Measurements from ENCODE around the gene TMPRSS9. TPM values are rescaled to one million over a fixed set of nuclear protein-coding genes. Genes with fewer than 3 reads are reported as not detected.

Gene TMPRSS9
- total and polyA plus RNA-seq, 2 donors from 2014 or later, result not detected

GRCh38 chr19:2426611-2427428, 66.8 kb downstream of the TMPRSS9 start:
- DNase-seq (peak; percentile 35 to 87 (median 53)), FAIRE-seq (no peak)
- peak overlapping the region; percentile 23 to 79 (median 73) for H3K9ac ChIP-seq (ENCODE audit: low read length in 3 of 3)
- peaks cover 0 to 11% (median 8%) of the 10 kb centered on the region in 3 donors for H3K4me1 ChIP-seq (ENCODE audit: control insufficient read depth in 2 of 3, insufficient read depth in 2 of 3, low read depth in 1 of 3, low read length in 3 of 3)
- H3K9me3 ChIP-seq (ENCODE audit: control insufficient read depth in 2 of 3, insufficient read depth in 1 of 3, low read length in 3 of 3), result no peaks in the 10 kb centered on the region
- intact Hi-C loops (cut with DNase I), result no loop called here
- peak overlapping the region; percentile 67 to 82 (median 75) for H3K4me3 ChIP-seq (ENCODE audit: low read length in 3 of 3)
- TF ChIP-seq CTCF (IDR thresholded peaks at IDR 0.05; ENCODE audit: borderline replicate concordance, extremely low read depth, insufficient read depth), result no peak
- H3K27ac ChIP-seq (ENCODE audit: low read depth in 2 of 2, low read length in 2 of 2), result peak overlapping the region; percentile 99 to 100
- H3K36me3 ChIP-seq (ENCODE audit: control insufficient read depth in 2 of 3, insufficient read depth in 3 of 3, low read length in 3 of 3), result no peaks in the 10 kb centered on the region
- H3K27me3 ChIP-seq (ENCODE audit: control insufficient read depth, insufficient read depth, low read length), result no peaks in the 10 kb centered on the region

- peak within 1 kb of the TSS; percentile 41 to 93 (median 79) for H3K9ac ChIP-seq (ENCODE audit: low read length in 3 of 3)
- H3K4me1 ChIP-seq (ENCODE audit: control insufficient read depth in 2 of 3, insufficient read depth in 2 of 3, low read depth in 1 of 3, low read length in 3 of 3), result peaks cover 0 to 11% (median 8%) of the 10 kb centered on the region in 3 donors
- H3K36me3 ChIP-seq (ENCODE audit: control insufficient read depth in 2 of 3, insufficient read depth in 3 of 3, low read length in 3 of 3), result no peaks in the 10 kb centered on the region
- H3K27me3 ChIP-seq (ENCODE audit: control insufficient read depth, insufficient read depth, low read length), result no peaks in the 10 kb centered on the region
- no peak for TF ChIP-seq CTCF (IDR thresholded peaks at IDR 0.05; ENCODE audit: borderline replicate concordance, extremely low read depth, insufficient read depth)
- no peaks in the 10 kb centered on the region for H3K9me3 ChIP-seq (ENCODE audit: control insufficient read depth in 2 of 3, insufficient read depth in 1 of 3, low read length in 3 of 3)
- H3K4me3 ChIP-seq (ENCODE audit: low read length in 3 of 3), result peak within 1 kb of the TSS; percentile 67 to 82 (median 75)
- DNase-seq, result peak; percentile 97 to 99 (median 99)
- peak within 1 kb of the TSS; percentile 99 to 100 for H3K27ac ChIP-seq (ENCODE audit: low read depth in 2 of 2, low read length in 2 of 2)
- intact Hi-C loops (cut with DNase I), result no loop called here
- FAIRE-seq, result no peak
Measured at GRCh38 chr19:2427429-2428320, 67.6 kb downstream of the TMPRSS9 start, which contains the start of gene TIMM13. Gene TIMM13 (minus strand): TSS chr19:2427586. CDS start chr19:2427533, 53 bp downstream.

- Histone ChIP-seq H3K36me3 (ENCODE audit: control insufficient read depth in 2 of 3, insufficient read depth in 3 of 3, low read length in 3 of 3) (no peaks in the 10 kb centered on the region), H3K4me1 (ENCODE audit: control insufficient read depth in 2 of 3, insufficient read depth in 2 of 3, low read depth in 1 of 3, low read length in 3 of 3) (peaks cover 0 to 11% (median 8%) of the 10 kb centered on the region in 3 donors), H3K4me3 (ENCODE audit: low read length in 3 of 3) (peak overlapping the region in 1 of 3 donors; percentile 75), H3K27ac (ENCODE audit: low read depth in 2 of 2, low read length in 2 of 2) (peak overlapping the region in 1 of 2 donors; percentile 100), H3K9me3 (ENCODE audit: control insufficient read depth in 2 of 3, insufficient read depth in 1 of 3, low read length in 3 of 3) (no peaks in the 10 kb centered on the region), H3K9ac (ENCODE audit: low read length in 3 of 3) (peak overlapping the region in 1 of 3 donors; percentile 79), H3K27me3 (ENCODE audit: control insufficient read depth, insufficient read depth, low read length) (no peaks in the 10 kb centered on the region)
- intact Hi-C loops (cut with DNase I), result no loop called here
- no peak for TF ChIP-seq CTCF (IDR thresholded peaks at IDR 0.05; ENCODE audit: borderline replicate concordance, extremely low read depth, insufficient read depth)
- DNase-seq, result peak in 3 of 5 donors; percentile 33 to 72 (median 50)
- no peak for FAIRE-seq
Measured at GRCh38 chr19:2428321-2428690, 68.2 kb downstream of the TMPRSS9 start.
